Measurements from ENCODE around the gene LMAN2L.

GRCh38 chr2:96680561-96681141, 59.2 kb downstream of the LMAN2L start:
- no peak for TF ChIP-seq CTCF (IDR thresholded peaks at IDR 0.05)
- TF ChIP-seq EZH2 (IDR thresholded peaks at IDR 0.05; ENCODE audit: borderline replicate concordance, insufficient read depth, low read depth, low read length, poor library complexity, severe bottlenecking) = no peak

All from B cell (primary cell).